ENCODE results near the gene TBCC.

Gene TBCC, protein sequence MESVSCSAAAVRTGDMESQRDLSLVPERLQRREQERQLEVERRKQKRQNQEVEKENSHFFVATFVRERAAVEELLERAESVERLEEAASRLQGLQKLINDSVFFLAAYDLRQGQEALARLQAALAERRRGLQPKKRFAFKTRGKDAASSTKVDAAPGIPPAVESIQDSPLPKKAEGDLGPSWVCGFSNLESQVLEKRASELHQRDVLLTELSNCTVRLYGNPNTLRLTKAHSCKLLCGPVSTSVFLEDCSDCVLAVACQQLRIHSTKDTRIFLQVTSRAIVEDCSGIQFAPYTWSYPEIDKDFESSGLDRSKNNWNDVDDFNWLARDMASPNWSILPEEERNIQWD

GRCh38 chr6:42745640-42746462 is at the start of gene TBCC:
TBCC (minus strand) TSS chr6:42746103; CDS start chr6:42746073, 30 bp downstream.
- H3K4me3 ChIP-seq (ENCODE audit: low read depth, low read length), result peak within 1 kb of the TSS; percentile 99
- peak; percentile 96 for DNase-seq (ENCODE audit: low read depth)
- TF ChIP-seq CTCF (IDR thresholded peaks at IDR 0.05; ENCODE audit: low read depth, low read length, missing control alignments), result no peak

GRCh38 chr6:42795651-42796050 is 49.7 kb upstream of the TBCC start:
- DNase-seq (ENCODE audit: low read depth), result no peak
- H3K4me3 ChIP-seq (ENCODE audit: low read depth, low read length), result no peak overlapping the region
- TF ChIP-seq CTCF (IDR thresholded peaks at IDR 0.05; ENCODE audit: low read depth, low read length, missing control alignments), result no peak

DNA sequence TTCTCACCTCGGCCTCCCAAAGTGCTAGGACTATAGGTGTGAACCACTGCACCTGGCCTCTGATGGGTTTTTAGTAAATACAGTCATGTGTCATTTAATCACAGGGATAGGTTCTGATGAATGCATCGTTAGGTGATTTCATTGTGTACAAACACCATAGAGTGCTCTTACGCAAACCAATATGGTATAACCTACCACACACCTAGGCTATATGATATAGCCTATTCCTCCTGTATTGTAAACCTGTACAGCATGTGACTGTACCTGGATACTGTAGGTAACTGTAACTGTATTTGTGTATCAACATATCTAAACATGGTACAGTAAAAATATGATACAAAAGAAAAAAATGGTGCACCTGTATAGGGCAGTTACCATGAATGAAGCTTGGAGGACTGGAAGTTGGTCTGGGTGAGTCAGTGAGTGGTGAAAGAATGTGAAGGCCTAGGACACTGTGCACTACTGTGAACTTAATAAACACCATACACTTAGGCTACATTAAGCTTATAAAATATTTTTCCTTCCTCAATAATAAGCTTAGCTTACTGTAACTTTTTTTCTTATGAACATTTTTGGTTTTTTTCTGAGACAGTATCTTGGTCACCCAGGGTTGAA is 45.9 kb upstream of the TBCC start:
- TF ChIP-seq CTCF (IDR thresholded peaks at IDR 0.05; ENCODE audit: low read depth, low read length, missing control alignments), result no peak
- H3K4me3 ChIP-seq (ENCODE audit: low read depth, low read length), result no peak overlapping the region
- no peak for DNase-seq (ENCODE audit: low read depth)

GRCh38 chr6:42790549-42791181 is 44.8 kb upstream of the TBCC start:
- no peak for TF ChIP-seq CTCF (IDR thresholded peaks at IDR 0.05; ENCODE audit: low read depth, low read length, missing control alignments)
- no peak overlapping the region for H3K4me3 ChIP-seq (ENCODE audit: low read depth, low read length)
- no peak for DNase-seq (ENCODE audit: low read depth)

GRCh38 chr6:42788671-42789070 is 42.8 kb upstream of the TBCC start:
- no peak overlapping the region for H3K4me3 ChIP-seq (ENCODE audit: low read depth, low read length)
- DNase-seq (ENCODE audit: low read depth), result no peak
- no peak for TF ChIP-seq CTCF (IDR thresholded peaks at IDR 0.05; ENCODE audit: low read depth, low read length, missing control alignments)

GRCh38 chr6:42787063-42787472 is 41.2 kb upstream of the TBCC start:
- no peak for DNase-seq (ENCODE audit: low read depth)
- no peak overlapping the region for H3K4me3 ChIP-seq (ENCODE audit: low read depth, low read length)
- TF ChIP-seq CTCF (IDR thresholded peaks at IDR 0.05; ENCODE audit: low read depth, low read length, missing control alignments), result no peak

All from GM12864 (cell line).